GM18861 (cell line): ENCODE data around the gene CHCHD2.
A peak's percentile ranks its signal among the peaks of the same experiment; 100 is the strongest.
"Not testable (repeated sequence)": the region's sequence is repeated elsewhere in the genome, so short reads cannot be mapped to it uniquely, and the experiment has no call there.

Experiments used
- ATAC-seq: cut with Tn5 transposase; IDR thresholded peaks from one replicate; pipeline ENCODE4 v1.9.1; 2021; ENCODE audit not compliant: unreplicated experiment

CHCHD2 gene

DNA sequence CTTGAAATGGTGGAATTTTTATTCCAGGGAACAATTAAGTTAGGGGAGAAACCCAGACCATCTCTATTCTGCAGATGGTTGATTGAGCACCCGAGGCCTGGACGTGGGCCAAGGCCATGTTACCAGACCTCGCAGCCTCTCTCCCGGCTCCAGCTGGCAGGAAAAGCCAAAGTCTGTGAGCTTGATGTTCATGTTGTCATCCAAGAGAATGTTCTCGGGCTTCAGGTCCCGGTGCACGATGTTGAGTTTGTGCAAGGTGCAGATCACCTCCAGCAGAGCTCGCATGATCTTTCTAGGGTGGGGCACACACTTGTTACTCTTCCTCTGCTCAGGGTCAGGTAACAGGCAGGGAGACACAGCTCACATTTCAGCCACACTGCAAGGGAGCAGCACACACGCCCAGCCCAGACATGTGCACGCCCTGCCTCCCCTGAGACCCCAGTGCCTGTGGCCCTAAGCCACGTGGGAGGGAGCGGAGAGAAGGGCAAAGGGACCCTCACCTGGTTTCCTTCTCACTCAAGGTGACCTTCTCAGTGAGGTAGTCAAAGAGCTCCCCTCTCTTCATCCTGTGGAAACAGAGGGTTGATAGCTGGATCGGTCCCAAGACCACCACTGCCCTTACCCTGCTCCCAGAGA, 23.0 kb downstream of the CHCHD2 start:
- ATAC-seq, result no peak

DNA sequence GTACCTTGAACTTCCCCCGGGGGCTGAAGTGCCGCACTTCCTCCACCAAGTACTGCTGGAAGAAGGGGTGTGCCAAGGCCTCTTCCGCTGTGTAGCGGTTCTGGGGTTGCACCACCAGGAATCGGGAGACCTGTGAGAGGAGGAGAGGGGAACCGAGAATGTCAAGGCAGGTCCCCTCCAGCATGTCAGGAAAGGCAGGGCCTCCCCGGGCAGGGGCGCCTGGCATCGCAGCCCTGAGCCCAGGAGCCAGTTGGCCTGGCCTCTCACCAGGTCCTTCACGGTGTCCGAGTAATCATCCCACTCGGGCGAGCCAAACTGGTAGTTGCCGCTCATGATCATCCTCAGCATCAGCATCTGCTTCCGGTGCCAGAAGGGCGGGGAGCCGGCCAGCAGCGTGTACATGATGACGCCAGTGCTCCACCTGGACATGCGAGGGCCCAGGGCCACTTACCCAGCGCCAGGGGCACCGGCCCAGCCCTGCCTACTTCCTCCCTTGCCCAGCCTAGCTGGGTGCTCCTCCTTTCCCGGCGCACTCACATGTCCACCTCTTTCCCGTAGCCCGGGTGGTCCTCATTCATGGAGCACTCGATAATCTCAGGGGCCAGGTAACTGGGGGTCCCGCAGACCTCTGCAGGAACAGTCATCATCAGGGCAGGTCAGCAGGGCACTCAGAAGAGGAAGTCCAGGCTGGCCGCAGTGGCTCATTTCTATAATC, 24.5 kb downstream of the CHCHD2 start:
- no peak for ATAC-seq

DNA sequence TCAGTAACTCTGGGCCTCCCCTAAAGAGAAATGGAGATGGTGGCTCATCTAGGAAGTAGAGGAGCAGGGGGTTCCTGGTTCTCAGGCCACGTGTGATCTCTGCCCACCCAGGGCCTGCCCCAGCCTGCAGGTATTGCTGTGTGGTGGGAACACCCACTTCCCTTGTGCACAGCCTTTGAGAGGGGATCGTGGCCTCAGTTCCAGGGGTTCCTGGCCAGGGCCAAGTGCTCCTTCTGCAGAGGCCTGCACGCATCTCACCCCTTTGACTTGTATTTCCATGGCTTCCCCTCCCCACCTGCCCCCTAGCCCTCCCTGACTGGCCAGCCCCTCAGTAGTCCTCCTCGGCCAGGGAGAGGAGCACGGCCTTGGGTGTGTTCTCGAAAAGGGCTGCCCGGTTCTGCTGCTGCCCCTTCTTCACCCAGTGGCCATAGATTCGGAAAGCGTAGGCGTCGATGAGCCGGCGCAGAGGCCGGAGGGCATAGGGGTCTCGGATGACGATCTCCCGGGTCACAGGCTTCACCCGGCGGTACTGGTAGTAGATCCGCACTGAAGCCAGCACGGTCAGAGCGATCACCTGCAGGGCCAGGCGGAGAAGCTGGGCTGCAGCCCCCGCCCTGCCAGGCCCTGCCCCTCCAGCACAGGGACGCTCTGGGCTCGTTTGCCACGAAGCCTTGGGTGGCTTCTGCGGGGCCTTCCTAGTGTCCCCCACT, 25.4 kb downstream of the CHCHD2 start:
- ATAC-seq, result not testable (repeated sequence)

DNA sequence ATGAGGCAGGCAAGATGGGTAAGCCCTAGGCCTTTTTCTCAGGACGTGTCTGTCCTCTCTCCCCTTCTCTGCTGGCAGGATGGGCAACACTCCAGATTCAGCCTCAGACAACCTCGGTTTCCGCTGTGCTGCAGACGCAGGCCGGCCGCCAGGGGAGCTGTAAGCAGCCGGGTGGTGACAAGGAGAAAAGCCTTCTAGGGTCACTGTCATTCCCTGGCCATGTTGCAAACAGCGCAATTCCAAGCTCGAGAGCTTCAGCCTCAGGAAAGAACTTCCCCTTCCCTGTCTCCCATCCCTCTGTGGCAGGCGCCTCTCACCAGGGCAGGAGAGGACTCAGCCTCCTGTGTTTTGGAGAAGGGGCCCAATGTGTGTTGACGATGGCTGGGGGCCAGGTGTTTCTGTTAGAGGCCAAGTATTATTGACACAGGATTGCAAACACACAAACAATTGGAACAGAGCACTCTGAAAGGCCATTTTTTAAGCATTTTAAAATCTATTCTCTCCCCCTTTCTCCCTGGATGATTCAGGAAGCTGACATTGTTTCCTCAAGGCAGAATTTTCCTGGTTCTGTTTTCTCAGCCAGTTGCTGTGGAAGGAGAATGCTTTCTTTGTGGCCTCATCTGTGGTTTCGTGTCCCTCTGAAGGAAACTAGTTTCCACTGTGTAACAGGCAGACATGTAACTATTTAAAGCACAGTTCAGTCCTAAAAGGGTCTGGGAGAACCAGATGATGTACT, 26.7 kb downstream of the CHCHD2 start:
- ATAC-seq, result no peak

DNA sequence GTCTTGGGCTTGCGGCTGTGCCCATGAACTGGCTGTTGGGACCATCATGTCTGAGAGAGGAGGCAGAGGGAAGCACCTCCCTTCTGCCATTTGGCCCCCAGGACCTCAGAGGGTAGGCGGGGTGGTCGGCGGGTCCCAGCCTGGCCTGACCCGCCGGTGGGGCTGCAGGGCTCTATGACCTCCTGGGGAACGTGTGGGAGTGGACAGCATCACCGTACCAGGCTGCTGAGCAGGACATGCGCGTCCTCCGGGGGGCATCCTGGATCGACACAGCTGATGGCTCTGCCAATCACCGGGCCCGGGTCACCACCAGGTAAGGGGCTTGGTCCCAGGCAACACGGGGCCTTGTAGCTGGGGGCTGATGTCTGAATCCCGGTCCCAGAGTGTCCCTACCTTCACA, 28.1 kb downstream of the CHCHD2 start:
- ATAC-seq, result no peak

DNA sequence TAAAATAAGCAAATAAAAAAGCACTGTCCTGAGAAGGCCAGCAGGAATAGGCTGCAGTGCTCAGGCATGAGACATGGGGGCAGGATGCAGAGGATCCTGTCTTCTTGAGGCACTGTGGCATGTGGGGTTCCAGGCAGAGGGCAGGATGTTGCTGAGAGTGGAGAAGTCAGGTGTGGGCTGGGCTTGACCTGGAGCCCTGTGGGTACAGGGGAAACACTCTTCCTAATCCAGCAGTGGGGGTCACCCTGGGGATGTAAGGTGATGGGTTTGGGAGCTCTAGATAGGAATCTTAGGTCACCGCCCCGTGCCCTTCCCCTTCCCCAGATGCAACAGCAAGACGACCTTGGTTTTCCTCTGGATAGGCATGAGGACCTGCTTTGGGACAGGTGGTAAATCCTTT, 28.6 kb downstream of the CHCHD2 start:
- no peak for ATAC-seq

DNA sequence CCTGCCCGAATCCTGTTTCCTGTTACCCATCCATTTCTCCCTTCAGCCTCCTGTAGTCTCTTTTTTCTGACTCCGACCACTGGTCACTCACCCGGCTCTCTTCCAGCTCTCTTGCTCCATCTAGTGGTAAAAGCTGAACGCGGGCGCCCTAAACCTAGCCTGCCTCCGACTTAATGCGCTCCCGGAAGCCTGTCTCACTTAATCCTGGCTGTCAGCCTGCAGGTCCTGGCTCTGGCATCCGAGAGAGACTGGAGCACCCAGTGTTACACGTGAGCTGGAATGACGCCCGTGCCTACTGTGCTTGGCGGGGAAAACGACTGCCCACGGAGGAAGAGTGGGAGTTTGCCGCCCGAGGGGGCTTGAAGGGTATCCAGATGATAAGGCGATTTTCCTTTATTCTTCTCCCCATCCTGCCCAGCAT, 31.9 kb downstream of the CHCHD2 start:
- peak; percentile 88 for ATAC-seq

DNA sequence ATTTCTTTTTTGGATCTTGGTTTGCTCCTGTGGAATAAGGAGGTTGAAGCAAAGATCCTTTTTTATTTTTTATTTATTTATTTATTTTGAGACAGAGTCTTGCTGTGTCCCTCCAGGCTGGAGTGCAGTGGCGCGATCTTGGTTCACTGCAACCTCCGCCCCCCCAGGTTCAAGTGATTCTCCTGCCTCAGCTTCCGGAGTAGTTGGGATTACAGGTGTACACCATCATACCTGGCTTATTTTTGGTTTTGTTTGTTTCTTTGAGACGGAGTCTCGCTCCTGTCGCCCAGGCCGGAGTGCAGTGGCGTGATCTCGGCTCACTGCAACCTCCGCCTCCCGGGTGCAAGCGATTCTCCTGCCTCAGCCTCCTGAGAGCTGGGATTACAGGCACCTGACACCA, 39.9 kb downstream of the CHCHD2 start:
- ATAC-seq, result not testable (repeated sequence)

DNA sequence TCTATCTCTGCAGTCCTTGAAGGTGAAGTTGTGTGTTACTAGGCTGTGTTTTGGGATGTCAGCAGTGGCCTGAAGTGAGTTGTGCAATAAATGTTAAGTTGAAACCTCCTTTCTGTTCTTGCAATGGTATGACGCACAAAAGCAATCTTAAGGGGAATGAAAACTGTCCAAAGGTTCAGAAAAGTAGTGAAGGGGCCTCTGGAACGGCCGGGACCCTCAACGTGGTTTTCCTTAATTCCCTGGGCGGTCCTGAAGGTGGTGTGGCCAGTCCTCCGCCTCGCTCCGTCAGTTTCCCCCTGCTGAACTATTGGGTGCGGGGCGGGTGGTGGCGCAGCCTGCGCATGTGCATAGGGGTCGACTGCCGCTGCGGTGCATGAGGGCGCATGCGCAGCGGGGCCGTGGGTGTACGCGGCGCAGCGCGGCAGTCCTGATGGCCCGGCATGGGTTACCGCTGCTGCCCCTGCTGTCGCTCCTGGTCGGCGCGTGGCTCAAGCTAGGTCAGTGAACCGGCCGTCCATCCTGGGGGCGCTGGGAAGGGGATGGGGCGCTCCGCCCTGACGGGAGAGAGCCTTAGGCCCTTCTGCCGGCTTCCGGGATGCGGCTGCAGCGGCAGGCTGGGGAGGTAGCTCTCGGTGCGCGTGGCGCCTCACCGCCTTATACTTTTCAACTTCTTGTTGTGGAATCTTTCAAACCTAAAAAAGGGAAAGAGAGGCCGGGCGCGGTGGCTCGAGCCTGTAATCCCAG, 42.2 kb downstream of the CHCHD2 start, which contains the start of gene SUMF2:
Gene SUMF2 (plus strand): TSS at position 405 of the 744 bp plus-strand sequence. CDS start 26 bp downstream, at position 431.
- ATAC-seq, result peak; percentile 90

DNA sequence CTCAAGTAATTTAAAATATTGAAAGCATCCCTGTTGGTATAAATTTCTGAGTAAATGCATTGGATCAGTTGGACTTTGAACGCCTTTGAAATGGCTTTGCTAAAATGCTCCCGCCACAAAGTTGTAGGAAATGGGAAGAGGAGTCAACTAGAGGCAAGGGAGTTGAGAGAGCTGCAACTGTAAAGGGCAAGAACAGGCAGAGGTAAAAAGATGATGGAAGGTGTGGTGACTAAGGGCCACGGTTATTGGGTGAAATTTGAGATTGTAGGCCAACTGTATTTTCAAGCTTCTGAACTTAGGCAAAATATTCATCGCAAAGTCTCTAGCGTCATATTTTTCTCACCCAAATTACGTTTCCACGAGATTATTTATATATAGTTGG, 42.8 kb downstream of the CHCHD2 start:
- no peak for ATAC-seq

DNA sequence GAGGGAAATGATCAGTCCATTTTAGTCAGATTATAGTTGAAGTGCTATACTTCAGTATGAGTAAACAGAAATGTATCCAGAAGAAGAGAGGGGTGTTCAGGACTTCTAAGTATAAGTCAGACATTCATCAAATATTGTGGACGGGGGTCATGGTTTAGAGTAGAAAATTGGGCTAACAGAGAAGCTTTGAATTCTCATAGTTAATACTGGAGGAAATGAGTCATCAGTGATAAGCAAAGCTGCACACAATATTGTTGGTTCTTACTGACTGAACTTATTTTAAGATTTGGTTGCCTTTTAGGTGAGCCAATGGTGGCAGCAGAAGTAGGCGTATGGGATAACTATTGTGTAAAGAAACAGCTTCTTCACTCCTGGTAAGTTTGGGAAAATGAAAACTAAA, 43.9 kb downstream of the CHCHD2 start:
- no peak for ATAC-seq

DNA sequence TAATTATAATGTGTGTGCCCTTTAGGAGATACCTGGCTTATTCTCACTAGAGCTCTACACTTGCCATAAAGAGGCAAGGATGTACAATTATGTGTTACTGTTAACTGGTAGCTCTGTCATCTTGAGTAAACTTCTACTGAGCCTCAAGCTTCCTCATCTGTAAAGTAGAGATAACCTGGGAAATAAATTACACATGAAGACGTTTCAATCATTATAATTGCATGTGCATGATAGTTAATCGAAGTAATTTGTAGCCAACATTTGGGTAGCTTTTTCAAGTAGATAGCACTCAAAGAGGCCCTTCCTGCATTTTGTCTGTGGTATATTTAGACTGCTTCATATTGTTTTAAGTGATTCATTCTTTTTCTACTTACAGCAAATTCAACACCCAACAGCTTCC, 52.3 kb downstream of the CHCHD2 start:
- no peak for ATAC-seq

DNA sequence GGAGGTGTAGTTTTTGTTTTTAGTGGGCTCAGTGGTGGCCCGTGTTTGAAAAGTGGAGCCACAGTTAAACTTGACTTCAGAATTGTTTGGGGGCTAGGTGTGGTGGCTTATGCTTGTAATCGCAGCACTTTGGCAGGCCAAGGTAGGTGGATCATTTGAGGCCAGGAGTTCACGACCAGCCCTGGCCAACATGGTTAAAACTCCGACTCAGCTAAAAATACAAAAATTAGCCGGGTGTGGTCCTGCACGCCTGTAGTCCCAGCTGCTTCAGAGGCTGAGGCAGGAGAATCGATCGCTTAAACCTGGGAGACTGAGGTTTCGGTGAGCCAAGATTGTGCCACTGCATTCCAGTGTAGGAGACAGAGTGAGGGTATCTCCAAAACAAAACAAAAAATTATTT, 52.9 kb downstream of the CHCHD2 start:
- ATAC-seq, result no peak
